ENCODE data around the gene DOK3. TPM values are rescaled to one million over a fixed set of nuclear protein-coding genes. Genes with fewer than 3 reads are reported as not detected.

The DOK3 gene
- total and polyA plus RNA-seq, 2 donors (not counting 3 experiments of a cell fraction or from before 2014, with no cell fraction given), result 4.8 to 5.3 TPM

- H2AFZ ChIP-seq (ENCODE audit: low read depth, low read length), result no peak overlapping the region
- no peaks in the 10 kb centered on the region for H3K27me3 ChIP-seq (ENCODE audit: control insufficient read depth in 2 of 2, insufficient read depth in 2 of 2, low read length in 2 of 2)
- H3K36me3 ChIP-seq (ENCODE audit: control insufficient read depth in 2 of 2, extremely low read depth in 1 of 2, insufficient read depth in 2 of 2, low read length in 2 of 2), result peaks cover 11 to 44% of the 10 kb centered on the region in 2 experiments
- intact Hi-C loops (cut with micrococcal nuclease), result no loop called here
- DNase-seq (ENCODE audit: low read depth, low spot score), result no peak
- H3K4me2 ChIP-seq (ENCODE audit: insufficient read depth, low read length), result no peak overlapping the region
- POLR2A ChIA-PET, result no interaction called here
- no peaks in the 10 kb centered on the region for H3K9me3 ChIP-seq (replicated peaks; ENCODE audit: control insufficient read depth, insufficient read depth, low read length)
- H3K27ac ChIP-seq (ENCODE audit: insufficient read depth, low read depth, low read length), result no peak overlapping the region
- no peaks in the 10 kb centered on the region for H4K20me1 ChIP-seq (replicated peaks; ENCODE audit: control insufficient read depth, extremely low read depth, insufficient read depth, low read length)
- H3K4me3 ChIP-seq (replicated peaks in 1 of 3; ENCODE audit: insufficient read depth in 1 of 3, low read depth in 1 of 3, low read length in 3 of 3), result no peak overlapping the region
- TF ChIP-seq FOS (IDR thresholded peaks at IDR 0.05; ENCODE audit: borderline replicate concordance, insufficient read depth, low read length) (no peak), POLR2AphosphoS5 (IDR thresholded peaks at IDR 0.05; ENCODE audit: insufficient read depth, low read depth, low read length) (no peak), JUN (IDR thresholded peaks at IDR 0.05; ENCODE audit: borderline replicate concordance, insufficient read depth, insufficient read length, low read depth) (no peak), POLR2A (IDR thresholded peaks at IDR 0.05; ENCODE audit: low read depth, low read length) (no peak), EZH2 (IDR thresholded peaks at IDR 0.05; ENCODE audit: borderline replicate concordance, low read depth, low read length, severe bottlenecking) (no peak), CTCF (IDR thresholded peaks at IDR 0.05; ENCODE audit: extremely low read depth in 1 of 2, insufficient read depth in 1 of 2, low read depth in 1 of 2, low read length in 2 of 2) (no peak), MAX (IDR thresholded peaks at IDR 0.05; ENCODE audit: insufficient read depth, insufficient read length) (no peak), GATA2 (IDR thresholded peaks at IDR 0.05; ENCODE audit: insufficient read depth, insufficient read length, low read depth, low read length) (no peak), MYC (IDR thresholded peaks at IDR 0.05; ENCODE audit: low read depth, low read length) (no peak)
- no peak for FAIRE-seq
- H3K9me1 ChIP-seq (replicated peaks; ENCODE audit: control insufficient read depth, extremely low read depth, insufficient read depth, low read length), result no peaks in the 10 kb centered on the region
- peaks cover 4% of the 10 kb centered on the region for H3K79me2 ChIP-seq (ENCODE audit: control insufficient read depth, insufficient read depth, low read length)
- dilution Hi-C loops (cut with MboI; ENCODE audit: extremely low pct_ligation_motif_present, low sequenced_read_pairs), result no loop called here
- BruUV-seq (replicated peaks), result no TSS peak
- no peak overlapping the region for H3K9ac ChIP-seq (replicated peaks; ENCODE audit: extremely low read depth, insufficient read depth, low read length)
- CTCF ChIA-PET, result no interaction called here
- no peaks in the 10 kb centered on the region for H3K4me1 ChIP-seq (ENCODE audit: control insufficient read depth, extremely low read depth, insufficient read depth, low read length)
These were observed 26.6 kb downstream of the DOK3 start for GRCh38 chr5:177483042-177483441.
